ENCODE results near the gene ANO7.

Gene ANO7

GRCh38 chr2:241204490-241204889 is 16.0 kb downstream of the ANO7 start:
- Histone ChIP-seq H3K36me3 (ENCODE audit: control insufficient read depth, low read length) (no peaks in the 10 kb centered on the region), H4K20me1 (ENCODE audit: control insufficient read depth, insufficient read depth, low read depth, low read length) (no peaks in the 10 kb centered on the region), H3K4me2 (ENCODE audit: low read length) (no peak overlapping the region), H3K27ac (ENCODE audit: low read depth, low read length) (no peak overlapping the region), H3K9me2 (replicated peaks; ENCODE audit: control insufficient read depth, low read length) (no peaks in the 10 kb centered on the region), H3K4me1 (ENCODE audit: control insufficient read depth, low read length) (no peaks in the 10 kb centered on the region), H3K79me2 (ENCODE audit: control insufficient read depth, low read length) (no peaks in the 10 kb centered on the region), H3K27me3 (ENCODE audit: control insufficient read depth, low read length) (no peaks in the 10 kb centered on the region), H3F3A (ENCODE audit: control insufficient read depth, insufficient read depth) (no peaks in the 10 kb centered on the region), H3K4me3 (ENCODE audit: low read length) (no peak overlapping the region), H3K9me3 (ENCODE audit: control insufficient read depth, insufficient read depth, low read length) (no peaks in the 10 kb centered on the region)
- TF ChIP-seq, protein P1, sequence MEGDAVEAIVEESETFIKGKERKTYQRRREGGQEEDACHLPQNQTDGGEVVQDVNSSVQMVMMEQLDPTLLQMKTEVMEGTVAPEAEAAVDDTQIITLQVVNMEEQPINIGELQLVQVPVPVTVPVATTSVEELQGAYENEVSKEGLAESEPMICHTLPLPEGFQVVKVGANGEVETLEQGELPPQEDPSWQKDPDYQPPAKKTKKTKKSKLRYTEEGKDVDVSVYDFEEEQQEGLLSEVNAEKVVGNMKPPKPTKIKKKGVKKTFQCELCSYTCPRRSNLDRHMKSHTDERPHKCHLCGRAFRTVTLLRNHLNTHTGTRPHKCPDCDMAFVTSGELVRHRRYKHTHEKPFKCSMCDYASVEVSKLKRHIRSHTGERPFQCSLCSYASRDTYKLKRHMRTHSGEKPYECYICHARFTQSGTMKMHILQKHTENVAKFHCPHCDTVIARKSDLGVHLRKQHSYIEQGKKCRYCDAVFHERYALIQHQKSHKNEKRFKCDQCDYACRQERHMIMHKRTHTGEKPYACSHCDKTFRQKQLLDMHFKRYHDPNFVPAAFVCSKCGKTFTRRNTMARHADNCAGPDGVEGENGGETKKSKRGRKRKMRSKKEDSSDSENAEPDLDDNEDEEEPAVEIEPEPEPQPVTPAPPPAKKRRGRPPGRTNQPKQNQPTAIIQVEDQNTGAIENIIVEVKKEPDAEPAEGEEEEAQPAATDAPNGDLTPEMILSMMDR (IDR thresholded peaks at IDR 0.05; ENCODE audit: low read depth, low read length, poor library complexity, severe bottlenecking) = no peak
- no peak for TF ChIP-seq EZH2phosphoT487 (IDR thresholded peaks at IDR 0.05; ENCODE audit: borderline replicate concordance, low read length)

DNA sequence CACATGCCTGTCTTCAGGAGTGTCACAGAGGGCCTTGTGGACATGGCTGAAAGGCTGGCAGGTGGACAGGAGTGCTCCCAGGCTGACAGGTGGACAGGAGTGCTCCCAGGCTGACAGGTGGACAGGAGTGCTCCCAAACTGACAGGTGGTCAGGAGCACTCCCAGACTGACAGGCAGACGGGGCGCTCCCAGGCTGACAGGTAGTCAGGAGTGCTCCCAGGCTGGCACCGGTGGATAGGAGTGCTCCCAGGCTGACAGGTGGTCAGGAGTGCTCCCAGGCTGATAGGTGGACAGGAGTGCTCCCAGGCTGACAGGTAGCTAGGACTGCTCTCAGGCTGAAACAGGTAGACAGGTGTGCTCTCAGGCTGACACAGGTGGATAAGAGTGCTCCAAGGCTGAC is 16.6 kb downstream of the ANO7 start:
- no peaks in the 10 kb centered on the region for H3K27me3 ChIP-seq (ENCODE audit: control insufficient read depth, low read length)

DNA sequence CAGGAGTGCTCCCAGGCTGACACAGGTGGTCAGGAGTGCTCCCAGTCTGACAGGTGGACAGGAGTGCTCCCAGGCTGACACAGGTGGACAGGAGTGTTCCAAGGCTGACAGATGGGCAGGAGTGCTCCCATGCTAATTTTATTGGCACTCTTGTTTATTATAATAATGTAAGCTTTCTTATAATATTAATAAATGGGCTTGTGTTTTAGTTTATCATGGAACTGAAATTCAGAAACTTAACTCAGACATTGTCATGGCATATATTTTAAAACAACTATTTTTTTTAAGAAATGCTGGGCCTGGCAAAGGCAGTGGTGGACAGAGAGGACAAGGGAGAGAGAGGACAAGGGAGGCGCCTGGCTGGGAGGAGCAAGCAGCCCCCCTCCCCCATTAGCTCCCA is 18.7 kb downstream of the ANO7 start:
- Histone ChIP-seq H3F3A (ENCODE audit: control insufficient read depth, insufficient read depth) (no peaks in the 10 kb centered on the region), H3K9me2 (replicated peaks; ENCODE audit: control insufficient read depth, low read length) (no peaks in the 10 kb centered on the region), H3K36me3 (ENCODE audit: control insufficient read depth, low read length) (no peaks in the 10 kb centered on the region), H3K79me2 (ENCODE audit: control insufficient read depth, low read length) (no peaks in the 10 kb centered on the region), H4K20me1 (ENCODE audit: control insufficient read depth, insufficient read depth, low read depth, low read length) (no peaks in the 10 kb centered on the region), H3K27ac (ENCODE audit: low read depth, low read length) (no peak overlapping the region), H3K27me3 (ENCODE audit: control insufficient read depth, low read length) (no peaks in the 10 kb centered on the region), H3K4me2 (ENCODE audit: low read length) (no peak overlapping the region), H3K9me3 (ENCODE audit: control insufficient read depth, insufficient read depth, low read length) (no peaks in the 10 kb centered on the region), H3K4me3 (ENCODE audit: low read length) (no peak overlapping the region), H3K4me1 (ENCODE audit: control insufficient read depth, low read length) (no peaks in the 10 kb centered on the region)
- TF ChIP-seq, protein P1 (IDR thresholded peaks at IDR 0.05; ENCODE audit: low read depth, low read length, poor library complexity, severe bottlenecking) = no peak
- TF ChIP-seq EZH2phosphoT487 (IDR thresholded peaks at IDR 0.05; ENCODE audit: borderline replicate concordance, low read length) = no peak

More for the DNA sequence above, 16.6 kb downstream of the ANO7 start:
- Histone ChIP-seq H3K4me3 (ENCODE audit: low read length) (no peak overlapping the region), H3K9me2 (replicated peaks; ENCODE audit: control insufficient read depth, low read length) (no peaks in the 10 kb centered on the region), H3K27ac (ENCODE audit: low read depth, low read length) (no peak overlapping the region), H4K20me1 (ENCODE audit: control insufficient read depth, insufficient read depth, low read depth, low read length) (no peaks in the 10 kb centered on the region), H3F3A (ENCODE audit: control insufficient read depth, insufficient read depth) (no peaks in the 10 kb centered on the region), H3K9me3 (ENCODE audit: control insufficient read depth, insufficient read depth, low read length) (no peaks in the 10 kb centered on the region), H3K79me2 (ENCODE audit: control insufficient read depth, low read length) (no peaks in the 10 kb centered on the region), H3K4me2 (ENCODE audit: low read length) (no peak overlapping the region), H3K36me3 (ENCODE audit: control insufficient read depth, low read length) (no peaks in the 10 kb centered on the region), H3K4me1 (ENCODE audit: control insufficient read depth, low read length) (no peaks in the 10 kb centered on the region)
- TF ChIP-seq EZH2phosphoT487 (IDR thresholded peaks at IDR 0.05; ENCODE audit: borderline replicate concordance, low read length) = no peak
- TF ChIP-seq, protein P1 (IDR thresholded peaks at IDR 0.05; ENCODE audit: low read depth, low read length, poor library complexity, severe bottlenecking) = no peak

DNA sequence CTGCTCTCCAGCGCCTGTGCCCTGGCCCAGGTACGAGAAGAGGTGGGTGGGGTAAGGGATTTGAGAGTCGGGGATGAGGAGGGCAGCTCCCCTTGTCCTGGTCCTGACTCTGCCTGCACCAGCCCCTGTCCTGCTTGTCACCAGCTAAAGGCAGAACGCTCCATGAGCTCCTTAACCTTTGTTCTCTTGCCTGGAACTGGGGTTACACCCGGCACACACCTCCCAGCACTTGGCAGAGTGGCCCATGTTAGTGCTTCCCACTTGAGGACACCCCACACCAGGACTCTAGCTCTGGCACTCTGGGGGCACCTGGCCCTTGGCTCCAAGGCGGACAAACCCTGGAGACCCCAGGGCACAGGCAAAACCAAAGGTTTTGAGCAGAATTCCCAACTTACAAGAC is 19.2 kb downstream of the ANO7 start:
- no peaks in the 10 kb centered on the region for H3K27me3 ChIP-seq (ENCODE audit: control insufficient read depth, low read length)
- H3F3A ChIP-seq (ENCODE audit: control insufficient read depth, insufficient read depth) = no peaks in the 10 kb centered on the region
- no peaks in the 10 kb centered on the region for H3K4me1 ChIP-seq (ENCODE audit: control insufficient read depth, low read length)
- H3K36me3 ChIP-seq (ENCODE audit: control insufficient read depth, low read length) = no peaks in the 10 kb centered on the region
- no peaks in the 10 kb centered on the region for H3K9me2 ChIP-seq (replicated peaks; ENCODE audit: control insufficient read depth, low read length)
- no peak overlapping the region for H3K4me3 ChIP-seq (ENCODE audit: low read length)
- no peaks in the 10 kb centered on the region for H3K9me3 ChIP-seq (ENCODE audit: control insufficient read depth, insufficient read depth, low read length)
- no peaks in the 10 kb centered on the region for H4K20me1 ChIP-seq (ENCODE audit: control insufficient read depth, insufficient read depth, low read depth, low read length)
- H3K79me2 ChIP-seq (ENCODE audit: control insufficient read depth, low read length) = no peaks in the 10 kb centered on the region
- no peak overlapping the region for H3K27ac ChIP-seq (ENCODE audit: low read depth, low read length)
- no peak for TF ChIP-seq EZH2phosphoT487 (IDR thresholded peaks at IDR 0.05; ENCODE audit: borderline replicate concordance, low read length)
- TF ChIP-seq, protein P1 (IDR thresholded peaks at IDR 0.05; ENCODE audit: low read depth, low read length, poor library complexity, severe bottlenecking) = no peak
- no peak overlapping the region for H3K4me2 ChIP-seq (ENCODE audit: low read length)

Data from DOHH2 (cell line).